Measurements from ENCODE around the gene ATRAID. TPM values are rescaled to one million over a fixed set of nuclear protein-coding genes. Genes with fewer than 3 reads are reported as not detected.

Gene ATRAID
- polyA plus RNA-seq, 1 donor = 131 TPM

DNA sequence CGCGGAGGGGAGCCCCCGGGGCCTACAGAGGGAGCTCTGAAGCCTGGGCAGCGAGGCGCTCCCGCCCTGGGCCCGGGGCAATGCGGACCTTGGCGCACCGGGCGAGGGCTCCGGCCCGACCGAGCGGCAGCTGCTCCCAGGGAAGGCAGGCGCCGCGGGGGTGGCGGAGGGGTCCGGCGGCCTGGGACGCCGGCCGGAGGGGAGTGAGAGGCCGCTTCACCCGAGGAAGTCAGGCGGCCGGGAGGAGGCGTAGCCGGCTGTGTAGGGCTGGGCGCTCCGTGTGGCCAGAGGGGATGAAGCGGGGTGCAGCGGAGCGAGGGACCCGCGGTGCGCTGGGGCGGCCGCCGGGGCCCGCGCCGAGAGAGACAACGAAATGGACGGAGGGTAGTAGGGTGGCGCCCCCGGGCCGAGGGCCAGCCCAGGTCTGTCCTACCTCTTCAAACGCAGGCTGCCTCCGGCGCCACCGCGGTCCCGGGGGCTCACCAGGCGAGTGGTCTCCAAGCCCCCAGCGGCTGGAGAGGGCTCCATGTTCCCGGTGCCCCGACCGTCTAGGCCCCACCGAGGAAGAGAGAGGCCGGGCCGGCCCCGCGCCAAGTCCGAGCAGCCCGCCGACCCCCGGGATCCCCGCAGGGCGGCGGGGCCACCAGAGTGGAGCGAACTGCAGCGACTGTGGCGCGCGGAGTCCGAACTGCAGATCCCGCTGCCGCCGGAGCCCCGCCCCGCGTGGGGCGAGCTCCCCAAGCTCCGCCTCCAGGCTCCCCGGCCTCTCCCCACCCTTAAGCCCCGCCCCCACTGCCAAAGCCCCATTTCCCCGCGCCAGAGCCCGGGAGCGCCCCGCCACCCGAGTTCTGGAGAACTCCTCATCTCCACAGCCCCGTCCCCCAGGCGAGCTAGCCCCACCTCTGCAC is 50.8 kb downstream of the ATRAID start, which contains the start of gene SLC30A3:
SLC30A3 (minus strand) TSS at position 669 of the 908 bp plus-strand sequence; CDS start at position 528, 141 bp downstream.
- H3K27me3 ChIP-seq (ENCODE audit: control insufficient read depth, insufficient read depth, low read length) = peaks cover 87% of the 10 kb centered on the region
- peak; percentile 31 to 50 for DNase-seq
- WGBS (ENCODE audit: insufficient coverage, low lambda C conversion rate) = no CpG with 5 or more reads among the region's 96 CpGs

GRCh38 chr2:27263287-27264252 is 51.7 kb downstream of the ATRAID start:
- 0% methylated on average over 3 of the region's 46 CpGs for WGBS (ENCODE audit: insufficient coverage, low lambda C conversion rate)
- Histone ChIP-seq H3K4me1 (ENCODE audit: control insufficient read depth, insufficient read depth, low read length) (peaks cover 14% of the 10 kb centered on the region), H3K4me3 (ENCODE audit: low read length) (no peak overlapping the region), H3K27me3 (ENCODE audit: control insufficient read depth, insufficient read depth, low read length) (peaks cover 82% of the 10 kb centered on the region), H3K36me3 (ENCODE audit: control insufficient read depth, insufficient read depth, low read length) (no peaks in the 10 kb centered on the region), H3K9me3 (ENCODE audit: control insufficient read depth, low read depth, low read length) (peaks cover 4% of the 10 kb centered on the region), H3K27ac (ENCODE audit: low read length) (no peak overlapping the region)
- peak in 1 of 2 donors; percentile 15 for DNase-seq

More for the DNA sequence above, 50.8 kb downstream of the ATRAID start, which contains the start of gene SLC30A3:
- peaks cover 14% of the 10 kb centered on the region for H3K4me1 ChIP-seq (ENCODE audit: control insufficient read depth, insufficient read depth, low read length)
- no peaks in the 10 kb centered on the region for H3K36me3 ChIP-seq (ENCODE audit: control insufficient read depth, insufficient read depth, low read length)
- H3K27ac ChIP-seq (ENCODE audit: low read length) = no peak within 1 kb of the TSS
- peaks cover 4% of the 10 kb centered on the region for H3K9me3 ChIP-seq (ENCODE audit: control insufficient read depth, low read depth, low read length)
- no peak within 1 kb of the TSS for H3K4me3 ChIP-seq (ENCODE audit: low read length)

DNA sequence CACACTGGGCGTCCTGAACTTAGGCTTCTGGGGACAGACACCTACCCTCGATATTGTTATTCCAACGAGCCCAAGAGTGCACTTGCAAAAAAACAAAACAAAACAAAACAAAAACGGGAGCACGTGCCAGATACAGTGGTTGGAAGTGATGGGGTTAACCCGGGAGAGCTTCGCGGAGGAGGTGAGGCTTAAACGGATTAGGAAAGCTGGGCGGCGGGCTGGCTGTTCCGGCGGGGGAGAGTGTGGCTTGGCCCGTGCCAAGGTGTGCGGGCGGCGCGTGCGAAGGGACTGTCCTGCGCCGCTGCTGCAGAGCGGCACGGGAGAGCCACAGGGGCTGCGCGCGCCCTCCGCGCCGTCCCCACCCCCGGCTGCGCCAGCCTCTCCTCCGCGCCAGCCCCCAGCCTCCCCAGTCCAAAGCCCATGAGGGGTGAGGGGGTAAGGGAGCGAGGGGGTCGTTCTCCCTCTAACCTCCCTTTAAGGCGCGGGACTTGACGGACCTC is 52.5 kb downstream of the ATRAID start:
- no CpG with 5 or more reads among the region's 38 CpGs for WGBS (ENCODE audit: insufficient coverage, low lambda C conversion rate)
- H3K27me3 ChIP-seq (ENCODE audit: control insufficient read depth, insufficient read depth, low read length) = peaks cover 80% of the 10 kb centered on the region
- peaks cover 4% of the 10 kb centered on the region for H3K9me3 ChIP-seq (ENCODE audit: control insufficient read depth, low read depth, low read length)
- peak in 1 of 2 donors; percentile 6 for DNase-seq
- peaks cover 14% of the 10 kb centered on the region for H3K4me1 ChIP-seq (ENCODE audit: control insufficient read depth, insufficient read depth, low read length)
- H3K27ac ChIP-seq (ENCODE audit: low read length) = no peak overlapping the region
- no peaks in the 10 kb centered on the region for H3K36me3 ChIP-seq (ENCODE audit: control insufficient read depth, insufficient read depth, low read length)
- H3K4me3 ChIP-seq (ENCODE audit: low read length) = peak overlapping the region; percentile 30

GRCh38 chr2:27264753-27265535 is 53.1 kb downstream of the ATRAID start:
- no peaks in the 10 kb centered on the region for H3K36me3 ChIP-seq (ENCODE audit: control insufficient read depth, insufficient read depth, low read length)
- H3K27me3 ChIP-seq (ENCODE audit: control insufficient read depth, insufficient read depth, low read length) = peaks cover 77% of the 10 kb centered on the region
- peak overlapping the region; percentile 30 for H3K4me3 ChIP-seq (ENCODE audit: low read length)
- WGBS (ENCODE audit: insufficient coverage, low lambda C conversion rate) = no CpG with 5 or more reads among the region's 56 CpGs
- peak; percentile 50 to 66 for DNase-seq
- H3K27ac ChIP-seq (ENCODE audit: low read length) = no peak overlapping the region
- peaks cover 4% of the 10 kb centered on the region for H3K9me3 ChIP-seq (ENCODE audit: control insufficient read depth, low read depth, low read length)
- H3K4me1 ChIP-seq (ENCODE audit: control insufficient read depth, insufficient read depth, low read length) = peaks cover 14% of the 10 kb centered on the region

GRCh38 chr2:27265536-27265870 is 53.7 kb downstream of the ATRAID start:
- no peak for DNase-seq
- H3K27me3 ChIP-seq (ENCODE audit: control insufficient read depth, insufficient read depth, low read length) = peaks cover 75% of the 10 kb centered on the region
- H3K4me3 ChIP-seq (ENCODE audit: low read length) = no peak overlapping the region
- no peaks in the 10 kb centered on the region for H3K36me3 ChIP-seq (ENCODE audit: control insufficient read depth, insufficient read depth, low read length)
- peaks cover 4% of the 10 kb centered on the region for H3K9me3 ChIP-seq (ENCODE audit: control insufficient read depth, low read depth, low read length)
- H3K27ac ChIP-seq (ENCODE audit: low read length) = no peak overlapping the region
- H3K4me1 ChIP-seq (ENCODE audit: control insufficient read depth, insufficient read depth, low read length) = peaks cover 14% of the 10 kb centered on the region

Other genes starting within 250 kb of the ATRAID start
- 20.7 TPM for gene MAPRE3, start 241.4 kb upstream of the ATRAID start, polyA plus RNA-seq
- 93.6 TPM for gene TMEM214, start 179.1 kb upstream of the ATRAID start, polyA plus RNA-seq
- gene AGBL5, start 160.4 kb upstream of the ATRAID start, polyA plus RNA-seq = 28.3 TPM
- gene OST4, start 140.4 kb upstream of the ATRAID start, polyA plus RNA-seq = 313 TPM
- 49.1 TPM for gene EMILIN1, start 133.4 kb upstream of the ATRAID start, polyA plus RNA-seq
- gene KHK, start 125.3 kb upstream of the ATRAID start, polyA plus RNA-seq = 232 TPM
- gene CGREF1, start 92.9 kb upstream of the ATRAID start, polyA plus RNA-seq = 11.5 TPM
- gene ABHD1, start 88.2 kb upstream of the ATRAID start, polyA plus RNA-seq = 2.0 TPM
- gene PREB, start 77.4 kb upstream of the ATRAID start, polyA plus RNA-seq = 48.5 TPM
- not detected for gene PRR30, start 72.6 kb upstream of the ATRAID start, polyA plus RNA-seq
- gene TCF23, start 63.0 kb upstream of the ATRAID start, polyA plus RNA-seq = 0.10 TPM
- gene SLC5A6, start 227 bp downstream of the ATRAID start, polyA plus RNA-seq = 148 TPM
- 34.9 TPM for gene CAD, start 5.3 kb downstream of the ATRAID start, polyA plus RNA-seq
- 0.57 TPM for gene SLC30A3, start 51.0 kb downstream of the ATRAID start, polyA plus RNA-seq
- gene DNAJC5G, start 63.4 kb downstream of the ATRAID start, polyA plus RNA-seq = 0.19 TPM
- gene TRIM54, start 70.4 kb downstream of the ATRAID start, polyA plus RNA-seq = 0.60 TPM
- 3.4 TPM for gene UCN, start 96.4 kb downstream of the ATRAID start, polyA plus RNA-seq
- gene MPV17, start 111.1 kb downstream of the ATRAID start, polyA plus RNA-seq = 99.6 TPM
- gene GTF3C2, start 144.7 kb downstream of the ATRAID start, polyA plus RNA-seq = 51.9 TPM
- 39.7 TPM for gene EIF2B4, start 158.3 kb downstream of the ATRAID start, polyA plus RNA-seq
- gene SNX17, start 158.6 kb downstream of the ATRAID start, polyA plus RNA-seq = 68.0 TPM
- 23.1 TPM for gene ZNF513, start 168.7 kb downstream of the ATRAID start, polyA plus RNA-seq
- gene PPM1G, start 197.6 kb downstream of the ATRAID start, polyA plus RNA-seq = 66.4 TPM
- 89.0 TPM for gene NRBP1, start 216.6 kb downstream of the ATRAID start, polyA plus RNA-seq
- gene KRTCAP3, start 230.3 kb downstream of the ATRAID start, polyA plus RNA-seq = 55.5 TPM

All from large intestine (tissue), 3 donors.